HepG2 (cell line): ENCODE data around the gene RPH3AL. TPM values are rescaled to one million over a fixed set of nuclear protein-coding genes. Genes with fewer than 3 reads are reported as not detected.

Experiments used
- ATAC-seq: fragments of 200-7000 bp; cut with Tn5 transposase; 3 replicates; pipeline ENCODE4 v1.9.1; 2020; ENCODE audit warnings: mild to moderate bottlenecking, moderate library complexity
- BruUV-seq: library from RNA; stranded (reverse); fragments of 400-500 nt; replicated peaks from 2 replicates; lab custom pipeline; 2021; lab: Mats Ljungman, UMichigan
- CTCF ChIA-PET: fragments of 300-600 bp; formaldehyde crosslinking; extraction: SDS; loops from one replicate; lab custom pipeline; 2021; ENCODE audit warnings: low total read pairs, inconsistent platforms, low intra/inter-chr PET ratio; lab: Yijun Ruan, JAX
- POLR2A ChIA-PET: fragments of 350-600 bp; sonication (Branson Sonifier 250); formaldehyde crosslinking; loops from one replicate; lab custom pipeline; 2020; ENCODE audit warnings: antibody characterized with exemption, inconsistent platforms; lab: Yijun Ruan, JAX
- DNase-seq: peaks from one replicate; pipeline ENCODE4 v3.0.0-alpha.2; 2015; ENCODE audit warnings: low spot score
- FAIRE-seq: peaks from 3 replicates; lab custom pipeline; 2011; peaks lifted over from hg19 to GRCh38; lab: Jason Lieb, UNC
- H2AFZ ChIP-seq: one replicate; pipeline ENCODE4 v1.6.1; 2011; ENCODE audit warnings: low read length, inconsistent platforms
- H3K27ac ChIP-seq: fragments of 300-600 bp; 3 replicates; pipeline ENCODE4 v1.8.0; 2011; ENCODE audit warnings: mixed run types, mild to moderate bottlenecking, mixed read lengths, low read length, inconsistent platforms; ENCODE audit not compliant: insufficient read depth; ENCODE audit errors: extremely low read length
- H3K27me3 ChIP-seq, 2 experiments: fragments of 200-600 bp in 1 of 2; 2 replicates in 1 of 2; 3 replicates in 1 of 2; pipeline versions ENCODE4 v1.6.0 to v1.8.0; 2011; ENCODE audit warnings: low read length in 2 of 2, mild to moderate bottlenecking in 2 of 2, moderate library complexity in 2 of 2, inconsistent platforms in 1 of 2; ENCODE audit not compliant: insufficient read depth in 2 of 2, control insufficient read depth in 1 of 2
- H3K36me3 ChIP-seq, 2 experiments: fragments of 200-600 bp in 1 of 2; replicated peaks in 1 of 2; 2 replicates in 1 of 2; 3 replicates in 1 of 2; pipeline versions ENCODE4 v1.5.1 to v1.8.0; 2011; ENCODE audit warnings: low read length in 2 of 2, inconsistent platforms in 1 of 2; ENCODE audit not compliant: insufficient read depth in 2 of 2, control insufficient read depth in 1 of 2
- H3K4me1 ChIP-seq: 2 replicates; pipeline ENCODE4 v1.5.1; 2012; ENCODE audit warnings: low read length, inconsistent platforms; ENCODE audit not compliant: insufficient read depth
- H3K4me2 ChIP-seq: 2 replicates; pipeline ENCODE4 v1.6.0; 2011; ENCODE audit warnings: low read depth, low read length, inconsistent platforms
- H3K4me3 ChIP-seq, 3 experiments: fragments of 200-600 bp in 1 of 3; sonication (generic), shearing (Covaris generic) in 1 of 3; replicated peaks in 1 of 3; 2 replicates each; pipeline ENCODE4 v1.5.1; 2011 to 2016; ENCODE audit warnings: low read length in 3 of 3, inconsistent platforms in 2 of 3, low read depth in 2 of 3, mild to moderate bottlenecking in 2 of 3, control low read depth in 1 of 3, mixed read lengths in 1 of 3; ENCODE audit not compliant: insufficient read depth in 1 of 3
- H3K79me2 ChIP-seq: one replicate; pipeline ENCODE4 v1.6.1; 2011; ENCODE audit warnings: low read length, inconsistent platforms; ENCODE audit not compliant: insufficient read depth
- H3K9ac ChIP-seq: 2 replicates; pipeline ENCODE4 v1.6.0; 2011; ENCODE audit warnings: mild to moderate bottlenecking, low read depth, low read length, inconsistent platforms; ENCODE audit not compliant: insufficient read depth
- H3K9me3 ChIP-seq: 2 replicates; pipeline ENCODE4 v1.5.1; 2012; ENCODE audit warnings: mild to moderate bottlenecking, low read length
- H4K20me1 ChIP-seq: 2 replicates; pipeline ENCODE4 v1.6.0; 2011; ENCODE audit warnings: inconsistent platforms, mild to moderate bottlenecking, low read length, moderate library complexity; ENCODE audit not compliant: insufficient read depth
- CBX2 ChIP-seq, 2 experiments: fragments of 200-600 bp in 1 of 2; sonication (generic); formaldehyde crosslinking in 1 of 2; IDR thresholded peaks; 2 replicates each; pipeline versions ENCODE4 v1.7.0 to v1.8.1; 2018 to 2022; ENCODE audit warnings: low read depth in 2 of 2, low read length in 1 of 2, mild to moderate bottlenecking in 1 of 2, missing genetic modification reagents in 1 of 2
- FOSL1 ChIP-seq: sonication (generic); formaldehyde crosslinking; IDR thresholded peaks from 2 replicates; pipeline ENCODE4 v1.9.0; 2021; ENCODE audit warnings: missing genetic modification reagents, borderline replicate concordance
- LCORL ChIP-seq, 2 experiments: fragments of 450-650 bp in 1 of 2; sonication (generic) in 1 of 2; formaldehyde crosslinking in 1 of 2; IDR thresholded peaks; 2 replicates each; pipeline versions ENCODE4 v1.5.0 to v1.6.1; 2017 to 2020; ENCODE audit warnings: antibody characterized with exemption in 1 of 2, missing genetic modification reagents in 1 of 2
- NCOA2 ChIP-seq: sonication (generic); formaldehyde crosslinking; IDR thresholded peaks from 2 replicates; pipeline ENCODE4 v1.8.0; 2022; ENCODE audit warnings: inconsistent platforms
- PHF20 ChIP-seq: sonication (generic); formaldehyde crosslinking; IDR thresholded peaks from 2 replicates; pipeline ENCODE4 v1.5.0; 2020; ENCODE audit warnings: mild to moderate bottlenecking, missing genetic modification reagents
- PLRG1 ChIP-seq: fragments of 450-650 bp; conservative IDR thresholded peaks from 2 replicates; pipeline ENCODE4 v1.6.1; 2016
- ZBTB7A ChIP-seq: sonication (generic); formaldehyde crosslinking; IDR thresholded peaks from 2 replicates; pipeline ENCODE4 v1.8.0; 2022; ENCODE audit warnings: mild to moderate bottlenecking, missing genetic modification reagents
- WGBS: methylation state at CpG from one replicate; pipeline ENCODE4 v1.1.6; 2017; ENCODE audit warnings: low lambda C conversion rate; 5-methylcytosine and 5-hydroxymethylcytosine counted together
- in situ Hi-C: cut with HindIII; loops from 2 replicates; pipeline ENCODE4 v1.10.0; 2017; ENCODE audit warnings: low pct_unique_long_range_greater_than_20kb; ENCODE audit not compliant: extremely low pct_ligation_motif_present
- intact Hi-C: fragments of 100-400 bp; cut with micrococcal nuclease; formaldehyde crosslinking; loops from one replicate; pipeline ENCODE4 v1.10.0; 2022; ENCODE audit not compliant: unreplicated experiment
- polyA plus RNA-seq, 8 experiments: library from polyadenylated mRNA; depleted of rRNA in 3 of 8; stranded (reverse) in 7 of 8; unstranded in 1 of 8; fragments of >200 nt; fragmentation: Illumina TruSeq in 4 of 8; extraction: Trizol in 4 of 8; gene quantifications; 2 replicates each; pipeline versions ENCODE4 v1.2.1 to v1.2.3, GENCODE V29; 2011 to 2016; ENCODE audit warnings: low read depth in 4 of 8, missing spikeins in 1 of 8, mixed read lengths in 1 of 8; ENCODE audit not compliant: insufficient read depth in 1 of 8
- total RNA-seq, 5 experiments: library from RNA; depleted of rRNA; stranded (reverse); fragments of >200 nt; fragmentation: Illumina TruSeq; extraction: Trizol; gene quantifications; 2 replicates each; pipeline ENCODE4 v1.2.3, GENCODE V29; 2016; ENCODE audit warnings: low read depth in 1 of 5
- TF ChIP-seq, protein P1 (sequence below): sonication (generic); formaldehyde crosslinking; conservative IDR thresholded peaks from 2 replicates; pipeline ENCODE4 v1.8.0; 2022; ENCODE audit warnings: missing genetic modification reagents
- TF ChIP-seq, protein P2 (sequence below): sonication (generic); formaldehyde crosslinking; IDR thresholded peaks from 2 replicates; pipeline ENCODE4 v1.5.1; 2020; ENCODE audit warnings: mild to moderate bottlenecking, missing genetic modification reagents, borderline replicate concordance
- TF ChIP-seq, protein P3 (sequence below): sonication (generic); formaldehyde crosslinking; conservative IDR thresholded peaks from 2 replicates; pipeline ENCODE4 v1.4.0; 2020; ENCODE audit warnings: missing genetic modification reagents

Gene RPH3AL
- total and polyA plus RNA-seq, 2 of the 13 experiments (the other 11 are each of a cell fraction or from before 2014, with no cell fraction given): 7.8 to 16.4 TPM

DNA sequence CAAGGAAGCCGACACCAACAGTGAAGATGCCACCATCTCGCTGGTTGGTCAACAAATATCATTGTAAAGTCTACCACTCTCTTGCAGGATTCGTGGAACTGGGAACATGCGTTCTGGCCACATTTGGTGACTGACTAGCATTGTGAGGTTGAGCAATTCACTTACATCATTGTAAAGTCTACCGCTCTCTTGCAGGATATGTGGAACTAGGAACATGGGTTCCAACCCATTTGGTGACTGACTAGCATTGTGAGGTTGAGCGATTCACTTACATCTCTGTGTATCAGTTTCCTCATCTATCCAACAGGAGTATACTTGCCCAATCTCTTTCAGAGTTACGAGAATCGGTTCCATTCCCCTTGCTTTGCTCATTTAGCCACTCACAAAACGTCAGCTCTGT lies 42.6 kb upstream of the RPH3AL start:
- Histone ChIP-seq H3K9me3 (no peaks in the 10 kb centered on the region), H3K9ac (no peak overlapping the region), H3K4me3 (no peak overlapping the region), H2AFZ (no peak overlapping the region), H3K36me3 (no peaks in the 10 kb centered on the region), H4K20me1 (no peaks in the 10 kb centered on the region), H3K4me2 (no peak overlapping the region), H3K27me3 (no peaks in the 10 kb centered on the region; a peak in 1 of 5 replicates), H3K4me1 (peaks cover 57% of the 10 kb centered on the region), H3K27ac (no peak overlapping the region), H3K79me2 (no peaks in the 10 kb centered on the region)
- no TSS peak for BruUV-seq
- FAIRE-seq: no peak
- TF ChIP-seq CBX2 (IDR thresholded peaks at IDR 0.05; ENCODE audit: low read depth, low read length): no peak
- no peak for TF ChIP-seq CBX2 (CRISPR knock-in tag; IDR thresholded peaks at IDR 0.05; ENCODE audit: low read depth)
- TF ChIP-seq PHF20 (CRISPR knock-in tag): no peak
- no peak for TF ChIP-seq PLRG1
- TF ChIP-seq LCORL (IDR thresholded peaks at IDR 0.05): no peak
- no peak for TF ChIP-seq LCORL (CRISPR knock-in tag; IDR thresholded peaks at IDR 0.05)
- peak; percentile 21; the same call in 1 of the 2 replicates for TF ChIP-seq ZBTB7A (CRISPR knock-in tag)
- no peak for TF ChIP-seq NCOA2
- 95% methylated on average over 9 of the region's 9 CpGs for WGBS
- POLR2A ChIA-PET: no interaction called here
- no peak for DNase-seq
- ATAC-seq: no peak
- CTCF ChIA-PET: no interaction called here
- intact Hi-C loops (no loop called here), in situ Hi-C loops (no loop called here)

DNA sequence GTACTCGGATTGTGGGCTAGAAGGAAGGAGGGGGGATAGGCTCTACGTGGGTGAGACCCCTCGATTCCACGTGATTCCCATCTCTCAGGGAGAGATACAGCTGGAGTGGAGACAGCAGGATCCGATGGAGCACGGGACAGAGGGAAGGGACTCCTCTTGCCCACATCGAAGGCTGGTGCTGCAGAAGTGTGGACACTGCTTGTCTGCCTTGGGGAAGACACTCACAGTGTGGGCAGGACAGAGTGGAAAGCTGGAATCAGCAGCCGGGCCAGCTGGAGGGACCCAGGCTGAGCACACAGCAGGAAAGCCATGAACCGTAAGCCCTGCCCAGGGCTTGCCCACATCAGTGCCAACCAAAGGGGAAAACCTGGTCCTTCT lies 42.1 kb upstream of the RPH3AL start:
- Histone ChIP-seq H2AFZ (no peak overlapping the region), H3K9ac (peak overlapping the region; percentile 45; the same call in 1 of the 2 replicates), H4K20me1 (no peaks in the 10 kb centered on the region), H3K4me2 (peak overlapping the region; percentile 50; the same call in 1 of the 2 replicates), H3K4me1 (peaks cover 58% of the 10 kb centered on the region), H3K9me3 (no peaks in the 10 kb centered on the region), H3K27me3 (no peaks in the 10 kb centered on the region; a peak in 1 of 5 replicates), H3K27ac (peak overlapping the region; percentile 65), H3K4me3 (no peak overlapping the region), H3K79me2 (no peaks in the 10 kb centered on the region), H3K36me3 (no peaks in the 10 kb centered on the region)
- WGBS: 92% methylated on average over 9 of the region's 9 CpGs
- in situ Hi-C loops: no loop called here
- BruUV-seq: no TSS peak
- DNase-seq (no peak), FAIRE-seq (no peak), ATAC-seq (no peak)
- CTCF ChIA-PET: no interaction called here
- POLR2A ChIA-PET: no interaction called here
- intact Hi-C loops: no loop called here
- TF ChIP-seq, protein P1, sequence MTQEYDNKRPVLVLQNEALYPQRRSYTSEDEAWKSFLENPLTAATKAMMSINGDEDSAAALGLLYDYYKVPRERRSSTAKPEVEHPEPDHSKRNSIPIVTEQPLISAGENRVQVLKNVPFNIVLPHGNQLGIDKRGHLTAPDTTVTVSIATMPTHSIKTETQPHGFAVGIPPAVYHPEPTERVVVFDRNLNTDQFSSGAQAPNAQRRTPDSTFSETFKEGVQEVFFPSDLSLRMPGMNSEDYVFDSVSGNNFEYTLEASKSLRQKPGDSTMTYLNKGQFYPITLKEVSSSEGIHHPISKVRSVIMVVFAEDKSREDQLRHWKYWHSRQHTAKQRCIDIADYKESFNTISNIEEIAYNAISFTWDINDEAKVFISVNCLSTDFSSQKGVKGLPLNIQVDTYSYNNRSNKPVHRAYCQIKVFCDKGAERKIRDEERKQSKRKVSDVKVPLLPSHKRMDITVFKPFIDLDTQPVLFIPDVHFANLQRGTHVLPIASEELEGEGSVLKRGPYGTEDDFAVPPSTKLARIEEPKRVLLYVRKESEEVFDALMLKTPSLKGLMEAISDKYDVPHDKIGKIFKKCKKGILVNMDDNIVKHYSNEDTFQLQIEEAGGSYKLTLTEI (CRISPR knock-in tag): no peak
- TF ChIP-seq FOSL1 (CRISPR knock-in tag): no peak
- TF ChIP-seq, protein P2, sequence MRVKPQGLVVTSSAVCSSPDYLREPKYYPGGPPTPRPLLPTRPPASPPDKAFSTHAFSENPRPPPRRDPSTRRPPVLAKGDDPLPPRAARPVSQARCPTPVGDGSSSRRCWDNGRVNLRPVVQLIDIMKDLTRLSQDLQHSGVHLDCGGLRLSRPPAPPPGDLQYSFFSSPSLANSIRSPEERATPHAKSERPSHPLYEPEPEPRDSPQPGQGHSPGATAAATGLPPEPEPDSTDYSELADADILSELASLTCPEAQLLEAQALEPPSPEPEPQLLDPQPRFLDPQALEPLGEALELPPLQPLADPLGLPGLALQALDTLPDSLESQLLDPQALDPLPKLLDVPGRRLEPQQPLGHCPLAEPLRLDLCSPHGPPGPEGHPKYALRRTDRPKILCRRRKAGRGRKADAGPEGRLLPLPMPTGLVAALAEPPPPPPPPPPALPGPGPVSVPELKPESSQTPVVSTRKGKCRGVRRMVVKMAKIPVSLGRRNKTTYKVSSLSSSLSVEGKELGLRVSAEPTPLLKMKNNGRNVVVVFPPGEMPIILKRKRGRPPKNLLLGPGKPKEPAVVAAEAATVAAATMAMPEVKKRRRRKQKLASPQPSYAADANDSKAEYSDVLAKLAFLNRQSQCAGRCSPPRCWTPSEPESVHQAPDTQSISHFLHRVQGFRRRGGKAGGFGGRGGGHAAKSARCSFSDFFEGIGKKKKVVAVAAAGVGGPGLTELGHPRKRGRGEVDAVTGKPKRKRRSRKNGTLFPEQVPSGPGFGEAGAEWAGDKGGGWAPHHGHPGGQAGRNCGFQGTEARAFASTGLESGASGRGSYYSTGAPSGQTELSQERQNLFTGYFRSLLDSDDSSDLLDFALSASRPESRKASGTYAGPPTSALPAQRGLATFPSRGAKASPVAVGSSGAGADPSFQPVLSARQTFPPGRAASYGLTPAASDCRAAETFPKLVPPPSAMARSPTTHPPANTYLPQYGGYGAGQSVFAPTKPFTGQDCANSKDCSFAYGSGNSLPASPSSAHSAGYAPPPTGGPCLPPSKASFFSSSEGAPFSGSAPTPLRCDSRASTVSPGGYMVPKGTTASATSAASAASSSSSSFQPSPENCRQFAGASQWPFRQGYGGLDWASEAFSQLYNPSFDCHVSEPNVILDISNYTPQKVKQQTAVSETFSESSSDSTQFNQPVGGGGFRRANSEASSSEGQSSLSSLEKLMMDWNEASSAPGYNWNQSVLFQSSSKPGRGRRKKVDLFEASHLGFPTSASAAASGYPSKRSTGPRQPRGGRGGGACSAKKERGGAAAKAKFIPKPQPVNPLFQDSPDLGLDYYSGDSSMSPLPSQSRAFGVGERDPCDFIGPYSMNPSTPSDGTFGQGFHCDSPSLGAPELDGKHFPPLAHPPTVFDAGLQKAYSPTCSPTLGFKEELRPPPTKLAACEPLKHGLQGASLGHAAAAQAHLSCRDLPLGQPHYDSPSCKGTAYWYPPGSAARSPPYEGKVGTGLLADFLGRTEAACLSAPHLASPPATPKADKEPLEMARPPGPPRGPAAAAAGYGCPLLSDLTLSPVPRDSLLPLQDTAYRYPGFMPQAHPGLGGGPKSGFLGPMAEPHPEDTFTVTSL: no peak
- TF ChIP-seq, protein P3, sequence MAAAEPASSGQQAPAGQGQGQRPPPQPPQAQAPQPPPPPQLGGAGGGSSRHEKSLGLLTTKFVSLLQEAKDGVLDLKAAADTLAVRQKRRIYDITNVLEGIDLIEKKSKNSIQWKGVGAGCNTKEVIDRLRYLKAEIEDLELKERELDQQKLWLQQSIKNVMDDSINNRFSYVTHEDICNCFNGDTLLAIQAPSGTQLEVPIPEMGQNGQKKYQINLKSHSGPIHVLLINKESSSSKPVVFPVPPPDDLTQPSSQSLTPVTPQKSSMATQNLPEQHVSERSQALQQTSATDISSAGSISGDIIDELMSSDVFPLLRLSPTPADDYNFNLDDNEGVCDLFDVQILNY: no peak
